Right lobe of liver (tissue), 4 donors: Measurements from ENCODE around the gene SLC22A23.

Experiments used
- POLR2A ChIP-seq: fragments of 450-650 bp; IDR thresholded peaks from one replicate; pipeline ENCODE4 v1.6.1; 2017; ENCODE audit warnings: antibody characterized with exemption, mild to moderate bottlenecking
- TF ChIP-seq, protein P1 (sequence below), 4 donors: fragments of 200-600 bp in 3 of 4; fragments of 450-650 bp in 1 of 4; IDR thresholded peaks; one replicate each; pipeline versions ENCODE4 v1.5.1 to v1.8.0; 2016 to 2022; ENCODE audit warnings: antibody characterized with exemption in 4 of 4, mild to moderate bottlenecking in 2 of 4
- donor health status: DM: no; HTN: no; CAD: no.
- donor health status: DM: no; HTN: no; CAD: no.
- donor health status: DM: no; HTN: yes; CAD: no.

GRCh38 chr6:3468585-3468984 lies 11.7 kb upstream of the SLC22A23 start:
- TF ChIP-seq, protein P1, sequence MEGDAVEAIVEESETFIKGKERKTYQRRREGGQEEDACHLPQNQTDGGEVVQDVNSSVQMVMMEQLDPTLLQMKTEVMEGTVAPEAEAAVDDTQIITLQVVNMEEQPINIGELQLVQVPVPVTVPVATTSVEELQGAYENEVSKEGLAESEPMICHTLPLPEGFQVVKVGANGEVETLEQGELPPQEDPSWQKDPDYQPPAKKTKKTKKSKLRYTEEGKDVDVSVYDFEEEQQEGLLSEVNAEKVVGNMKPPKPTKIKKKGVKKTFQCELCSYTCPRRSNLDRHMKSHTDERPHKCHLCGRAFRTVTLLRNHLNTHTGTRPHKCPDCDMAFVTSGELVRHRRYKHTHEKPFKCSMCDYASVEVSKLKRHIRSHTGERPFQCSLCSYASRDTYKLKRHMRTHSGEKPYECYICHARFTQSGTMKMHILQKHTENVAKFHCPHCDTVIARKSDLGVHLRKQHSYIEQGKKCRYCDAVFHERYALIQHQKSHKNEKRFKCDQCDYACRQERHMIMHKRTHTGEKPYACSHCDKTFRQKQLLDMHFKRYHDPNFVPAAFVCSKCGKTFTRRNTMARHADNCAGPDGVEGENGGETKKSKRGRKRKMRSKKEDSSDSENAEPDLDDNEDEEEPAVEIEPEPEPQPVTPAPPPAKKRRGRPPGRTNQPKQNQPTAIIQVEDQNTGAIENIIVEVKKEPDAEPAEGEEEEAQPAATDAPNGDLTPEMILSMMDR (IDR thresholded peaks at IDR 0.05) = no peak
- TF ChIP-seq POLR2A = no peak
